CD4-positive, alpha-beta T cell treated with Interleukin-6 at 100 ng/mL for 8 hours (primary cell): ENCODE data around the gene P2RX4.
"Not testable (repeated sequence)": the region's sequence is repeated elsewhere in the genome, so short reads cannot be mapped to it uniquely, and the experiment has no call there.

ENCODE experiments used
- DNase-seq: peaks from one replicate; pipeline ENCODE4 v3.0.0-alpha.2; 2020; ENCODE audit warnings: mixed read lengths, low spot score

Gene P2RX4

GRCh38 chr12:121188227-121188626, 21.7 kb upstream of the P2RX4 start:
- no peak for DNase-seq

GRCh38 chr12:121189131-121189530, 20.8 kb upstream of the P2RX4 start:
- DNase-seq, result no peak

GRCh38 chr12:121189619-121190155, 20.2 kb upstream of the P2RX4 start:
- no peak for DNase-seq

GRCh38 chr12:121190523-121191031, 19.4 kb upstream of the P2RX4 start:
- no peak for DNase-seq

- no peak for DNase-seq
Observed at GRCh38 chr12:121191151-121191550, 18.8 kb upstream of the P2RX4 start.

GRCh38 chr12:121196902-121197301, 13.0 kb upstream of the P2RX4 start:
- DNase-seq, result no peak

GRCh38 chr12:121198949-121199348, 11.0 kb upstream of the P2RX4 start:
- DNase-seq, result no peak

- DNase-seq, result not testable (repeated sequence)
Observed at GRCh38 chr12:121201140-121201539, 8.8 kb upstream of the P2RX4 start.

- DNase-seq, result no peak
Observed at GRCh38 chr12:121202407-121203355, 7.2 kb upstream of the P2RX4 start.

- no peak for DNase-seq
Observed at GRCh38 chr12:121203482-121203881, 6.4 kb upstream of the P2RX4 start.

GRCh38 chr12:121205491-121205890, 4.4 kb upstream of the P2RX4 start:
- no peak for DNase-seq

- not testable (repeated sequence) for DNase-seq
Observed at GRCh38 chr12:121208571-121208970, 1.4 kb upstream of the P2RX4 start.

GRCh38 chr12:121209221-121209620, 708 bp upstream of the P2RX4 start:
- no peak for DNase-seq

GRCh38 chr12:121212875-121213274, 2.9 kb downstream of the P2RX4 start:
- no peak for DNase-seq

- DNase-seq, result no peak
Observed at GRCh38 chr12:121214166-121214777, 4.3 kb downstream of the P2RX4 start.

GRCh38 chr12:121214855-121215745, 5.2 kb downstream of the P2RX4 start:
- no peak for DNase-seq

GRCh38 chr12:121216102-121216501, 6.2 kb downstream of the P2RX4 start:
- no peak for DNase-seq

GRCh38 chr12:121217063-121217462, 7.1 kb downstream of the P2RX4 start:
- no peak for DNase-seq

- no peak for DNase-seq
Observed at GRCh38 chr12:121217761-121218160, 7.8 kb downstream of the P2RX4 start.

- no peak for DNase-seq
Observed at GRCh38 chr12:121218588-121219352, 8.8 kb downstream of the P2RX4 start.

- DNase-seq, result no peak
Observed at GRCh38 chr12:121219353-121219986, 9.5 kb downstream of the P2RX4 start.
